Stimulated activated CD8-positive, alpha-beta memory T cell treated with anti-CD3 and anti-CD28 coated beads, Interleukin-12 subunit alpha, Interleukin-12 subunit beta, amount 100 ng/mL, for 4 hours (primary cell): Measurements from ENCODE around the gene GLDC.
"Not testable (repeated sequence)": the region's sequence is repeated elsewhere in the genome, so short reads cannot be mapped to it uniquely, and the experiment has no call there.

Source experiments
- DNase-seq: peaks from one replicate; pipeline ENCODE4 v3.0.0-alpha.2; 2020; ENCODE audit warnings: low read depth

Gene GLDC

DNA sequence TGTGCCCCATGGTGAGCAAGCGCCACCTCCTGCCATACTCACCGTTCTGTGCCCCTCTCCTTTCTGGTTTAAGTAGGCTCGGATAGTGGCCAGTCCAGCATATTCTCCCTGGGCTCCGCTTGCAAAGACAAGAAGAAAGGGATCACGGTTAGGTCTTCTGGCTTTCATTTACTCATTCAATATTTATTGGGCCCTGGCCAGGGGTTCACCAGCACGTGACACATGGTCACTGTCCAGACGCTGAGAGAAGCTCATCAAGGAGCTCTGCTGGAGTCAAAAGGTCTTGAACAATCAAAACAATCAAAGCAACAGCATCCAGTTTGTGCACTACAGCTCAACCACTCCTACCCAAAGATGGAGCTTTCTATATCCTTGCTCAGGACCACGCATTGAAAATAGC, 80.2 kb downstream of the GLDC start:
- DNase-seq: no peak

- DNase-seq: no peak
These were observed 80.7 kb downstream of the GLDC start for GRCh38 chr9:6564868-6565267.

DNA sequence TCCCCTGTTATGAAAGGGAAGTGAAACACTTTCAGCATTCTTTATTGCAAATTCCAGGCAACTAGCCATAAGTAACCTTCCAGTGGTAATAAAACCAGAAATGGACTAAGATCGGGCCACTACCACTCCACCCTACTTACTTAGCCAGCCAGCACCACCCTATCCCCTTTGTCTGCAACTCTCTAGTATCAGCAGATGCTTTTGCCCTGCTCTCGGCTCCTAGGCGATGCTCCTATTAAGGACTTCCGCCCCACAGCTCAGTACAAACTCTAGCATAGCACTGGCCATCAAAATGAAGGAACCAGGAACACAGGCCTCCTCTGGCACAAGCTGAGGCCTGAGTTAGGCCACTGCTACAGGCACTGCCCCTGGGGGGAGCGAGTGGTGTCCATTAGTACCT, 81.2 kb downstream of the GLDC start:
- no peak for DNase-seq

DNA sequence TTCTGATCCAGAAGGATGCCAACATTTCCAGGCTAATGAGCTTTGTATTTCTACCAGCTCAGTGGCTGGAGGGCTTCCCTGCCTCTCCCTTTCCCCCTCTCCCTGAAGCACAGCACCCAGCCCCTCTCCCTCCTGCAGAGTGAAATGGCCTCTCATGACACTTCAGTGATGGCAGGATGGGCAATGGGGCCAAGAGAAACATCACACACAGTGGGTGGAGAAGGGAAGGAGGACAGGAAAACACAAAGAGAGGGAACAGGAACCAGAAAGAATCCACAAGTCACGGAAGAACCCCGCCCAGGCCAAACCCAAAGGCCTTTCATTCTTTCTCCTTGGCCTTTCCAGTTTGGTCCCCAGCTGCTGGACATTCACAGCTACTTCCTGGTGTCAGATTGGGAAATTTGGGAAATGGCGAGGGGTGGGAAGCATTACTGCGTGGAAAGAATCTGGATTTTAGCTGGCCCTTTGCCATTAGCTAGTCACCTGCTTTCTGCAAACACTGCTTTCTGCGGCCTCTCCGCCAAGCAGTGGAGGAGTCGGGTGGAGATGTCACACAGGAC, 82.6 kb downstream of the GLDC start:
- DNase-seq: no peak

GRCh38 chr9:6562201-6562600, 83.3 kb downstream of the GLDC start:
- DNase-seq: no peak

GRCh38 chr9:6557883-6558616, 87.5 kb downstream of the GLDC start:
- DNase-seq: no peak

DNA sequence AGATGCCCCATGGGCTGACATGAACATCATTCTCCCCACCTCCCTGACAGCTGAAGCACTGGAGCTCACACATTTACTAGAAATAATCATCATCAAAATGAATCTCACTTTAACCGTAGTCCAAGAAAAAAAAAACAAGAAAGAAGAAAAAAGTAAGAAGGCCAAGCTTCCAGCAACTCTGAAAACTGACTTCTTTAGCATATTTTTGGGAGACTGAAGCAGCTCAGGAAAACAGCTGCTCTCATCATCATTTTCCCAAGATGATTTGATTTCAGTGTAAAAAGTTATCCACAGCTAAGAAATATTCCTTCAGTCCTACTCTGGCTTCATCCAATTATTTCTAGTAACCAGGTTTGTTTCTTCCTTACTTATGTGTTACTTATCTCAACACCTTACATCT, 91.7 kb downstream of the GLDC start:
- DNase-seq: no peak

- DNase-seq: no peak
These were observed 92.9 kb downstream of the GLDC start for GRCh38 chr9:6552498-6553121.

- no peak for DNase-seq
These were observed 93.5 kb downstream of the GLDC start for GRCh38 chr9:6552033-6552432.

GRCh38 chr9:6551136-6551535, 94.4 kb downstream of the GLDC start:
- DNase-seq: no peak

DNA sequence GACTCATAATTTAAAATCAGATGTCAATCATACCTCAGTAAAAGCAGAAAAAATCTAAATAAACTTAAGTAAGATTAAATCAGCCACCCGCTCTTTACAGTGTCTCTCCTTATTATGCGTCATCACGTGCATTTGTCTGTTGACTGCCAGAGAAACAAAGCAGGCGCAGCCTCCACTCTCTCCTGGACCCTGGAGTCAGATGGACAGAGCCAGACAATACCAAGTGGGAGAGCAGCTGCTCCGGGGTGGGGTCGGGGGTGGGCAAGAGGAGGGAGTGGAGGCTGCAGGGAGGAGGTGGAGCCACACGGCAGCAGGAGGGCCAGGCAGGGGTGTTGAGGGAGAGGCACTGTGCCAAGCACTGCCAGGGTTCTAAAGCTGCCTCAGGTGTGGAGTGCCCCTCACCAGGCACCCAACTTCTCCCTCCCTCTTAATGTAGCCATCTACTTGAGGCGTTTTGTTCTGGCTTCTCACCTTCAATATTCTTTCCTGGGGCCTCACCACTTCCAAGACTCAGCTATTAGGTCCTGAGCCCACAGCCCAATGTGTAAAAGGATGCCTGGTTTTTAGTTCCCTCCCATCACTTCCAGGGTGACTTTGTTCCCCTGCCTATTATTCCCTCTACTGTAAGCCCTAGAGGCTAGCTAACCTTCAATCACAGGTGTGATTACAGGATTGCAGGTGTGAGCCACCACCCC, 96.3 kb downstream of the GLDC start:
- DNase-seq: no peak

DNA sequence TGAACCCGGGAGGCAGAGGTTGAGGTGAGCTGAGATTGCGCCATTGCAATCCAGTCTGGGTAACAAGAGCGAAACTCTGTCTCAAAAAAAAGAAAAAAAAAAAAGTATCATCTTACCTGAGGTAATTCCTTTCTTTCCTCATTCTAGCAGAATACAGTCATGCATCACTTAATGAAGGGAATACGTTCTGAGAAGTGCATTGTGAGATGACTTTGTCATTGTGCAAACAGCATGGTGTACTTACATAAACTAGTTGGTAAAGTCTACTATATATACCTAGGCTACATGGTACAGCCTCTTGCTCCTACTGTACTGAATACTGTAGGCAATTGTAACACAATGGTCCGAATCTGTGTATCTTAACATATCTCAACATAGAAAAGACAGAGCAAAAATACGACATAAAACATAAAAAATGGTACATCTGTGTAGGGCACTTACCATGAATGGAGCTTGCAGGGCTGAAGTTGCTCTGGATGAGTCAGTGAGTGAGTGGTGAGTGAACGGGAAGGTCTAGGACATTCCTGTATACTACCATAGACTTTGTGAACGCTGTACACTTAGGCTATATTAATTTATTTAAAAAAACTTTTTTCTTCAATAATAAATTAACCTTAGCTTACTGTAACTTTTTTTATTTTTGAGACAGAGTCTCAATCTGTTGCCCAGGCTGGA, 100.4 kb downstream of the GLDC start:
- DNase-seq: no peak

GRCh38 chr9:6543204-6543603, 102.3 kb downstream of the GLDC start:
- DNase-seq: no peak

DNA sequence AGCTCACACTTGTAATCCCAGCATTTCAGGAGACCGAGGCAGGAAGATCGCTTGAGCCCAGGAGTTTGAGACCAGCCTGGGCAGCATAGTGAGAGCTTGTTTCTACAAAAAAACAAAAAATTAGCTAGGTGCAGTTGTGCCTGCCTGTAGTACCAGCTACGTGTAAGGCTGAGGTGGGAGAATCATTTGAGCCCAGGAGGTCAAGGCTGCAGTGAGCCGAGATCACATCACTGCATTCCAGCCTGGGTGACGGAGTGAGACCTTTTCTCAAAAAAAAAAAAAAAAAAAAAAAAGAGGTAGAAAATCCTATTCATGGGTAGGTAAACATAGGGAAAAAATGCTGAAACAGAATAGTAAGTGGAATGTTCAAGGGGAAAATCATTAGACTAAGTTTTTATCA, 102.9 kb downstream of the GLDC start:
- DNase-seq: not testable (repeated sequence)

GRCh38 chr9:6538666-6539071, 106.9 kb downstream of the GLDC start:
- DNase-seq: no peak

- DNase-seq: no peak
These were observed 109.9 kb downstream of the GLDC start for GRCh38 chr9:6535594-6535993.

DNA sequence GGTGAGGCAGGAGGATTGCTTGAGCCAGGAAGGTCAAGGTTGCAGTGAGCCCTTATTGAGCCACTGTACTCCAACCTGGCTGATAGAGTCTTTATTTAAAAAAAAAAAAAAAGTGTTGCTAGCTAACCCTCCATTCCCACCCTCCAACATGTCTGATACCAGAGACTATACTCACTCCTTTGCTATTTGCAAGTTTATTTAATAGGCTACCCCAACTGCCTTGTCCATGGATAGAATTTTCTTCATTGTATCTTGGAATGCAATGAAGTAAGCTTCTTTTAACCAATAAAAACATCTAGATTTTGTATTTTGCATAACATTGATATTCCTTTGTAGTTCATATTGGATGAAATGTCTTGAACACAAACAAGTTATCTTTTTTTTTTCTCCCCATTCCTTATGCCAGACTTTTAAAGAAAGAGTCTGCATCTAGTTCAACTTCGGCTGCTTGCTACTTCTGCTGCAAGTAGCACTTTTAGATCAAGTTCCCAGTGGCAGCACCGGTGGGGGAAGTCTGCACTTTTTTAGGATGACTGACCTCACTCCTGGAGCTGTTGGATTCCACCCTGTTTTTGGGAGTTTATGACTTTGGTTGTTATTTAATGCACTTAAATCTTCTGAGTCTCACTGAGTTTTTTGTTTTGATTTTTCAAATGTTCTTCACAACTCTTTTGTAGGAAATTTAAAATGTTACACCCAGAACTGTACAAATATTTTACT, 120.0 kb downstream of the GLDC start:
- no peak for DNase-seq

DNA sequence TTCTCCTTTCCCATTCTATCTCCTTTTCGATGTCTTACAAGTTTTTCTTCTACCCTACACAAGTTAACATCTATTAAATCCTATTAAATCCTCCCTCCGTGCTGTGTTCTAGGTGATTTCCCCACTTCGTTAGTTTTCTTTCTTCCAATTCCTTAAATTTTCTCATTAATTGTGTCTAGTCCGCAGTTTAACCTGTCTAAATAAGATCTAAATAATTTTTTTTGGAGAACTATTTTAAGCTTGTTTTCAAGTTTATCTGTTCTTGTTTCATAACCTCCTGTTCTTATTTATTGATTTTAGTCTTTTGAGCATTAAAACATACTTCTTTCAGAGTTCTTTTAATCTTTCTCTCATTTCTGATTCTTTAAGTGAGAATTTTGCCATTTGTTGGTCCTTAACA, 123.3 kb downstream of the GLDC start:
- DNase-seq: no peak

- DNase-seq: no peak
These were observed 133.4 kb downstream of the GLDC start for GRCh38 chr9:6512085-6512657.

DNA sequence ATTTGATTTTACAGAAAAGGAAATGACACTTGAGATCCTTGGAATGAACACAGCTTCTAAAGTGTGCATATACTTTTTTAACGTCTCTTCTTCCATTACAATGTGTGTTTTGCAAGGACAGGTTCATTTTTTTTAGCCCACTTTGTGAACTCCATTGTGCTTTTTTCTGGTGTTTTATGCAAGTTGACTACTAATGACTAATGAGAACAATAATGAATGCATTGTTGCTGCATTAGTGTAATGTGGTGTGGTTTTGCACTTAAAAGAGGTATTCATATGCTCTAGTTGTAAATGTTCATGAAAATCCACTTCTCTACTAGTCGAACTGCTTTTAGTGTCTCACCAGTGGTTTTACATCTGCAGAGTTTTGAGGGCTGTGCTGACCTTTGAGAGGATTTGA, 139.0 kb downstream of the GLDC start:
- no peak for DNase-seq

- DNase-seq: no peak
These were observed 143.1 kb downstream of the GLDC start for GRCh38 chr9:6502399-6502798.
